Cardiac fibroblast (primary cell): Measurements from ENCODE around the gene FBLN5.

Source experiments
- DNase-seq, 2 donors: peaks; one replicate each; pipeline versions ENCODE4 v3.0.0 to v3.0.0-alpha.2; 2010; ENCODE audit warnings: low read depth in 2 of 2
- H3K4me3 ChIP-seq, 2 donors: replicated peaks in 1 of 2; 1 replicate in 1 of 2; 2 replicates in 1 of 2; pipeline ENCODE4 v1.5.1; 2011; ENCODE audit warnings: low read depth in 2 of 2, low read length in 2 of 2, mild to moderate bottlenecking in 2 of 2, moderate library complexity in 1 of 2
- TF ChIP-seq, protein P1 (sequence below): IDR thresholded peaks from one replicate; pipeline ENCODE4 v1.5.1; 2011; ENCODE audit warnings: low read depth, mild to moderate bottlenecking, low read length, inconsistent platforms

Gene FBLN5

DNA sequence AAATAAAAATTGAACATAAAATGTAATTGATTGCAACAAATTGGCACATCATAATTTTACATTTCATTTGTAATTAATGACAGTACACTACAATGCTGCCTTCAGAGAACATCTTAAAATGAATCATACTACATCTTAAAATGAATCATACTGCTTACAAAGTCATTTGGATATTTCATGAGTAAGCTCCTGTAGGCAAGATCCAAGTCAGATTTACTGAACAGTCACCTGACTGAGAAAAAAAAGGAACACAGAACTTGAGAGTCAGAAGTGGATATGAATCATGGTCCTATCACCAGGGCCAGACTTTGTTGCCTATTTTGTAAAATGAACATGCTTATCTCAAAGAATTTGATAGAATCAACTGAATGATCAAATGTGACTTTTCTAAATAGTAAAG lies 32.7 kb upstream of the FBLN5 start:
- TF ChIP-seq, protein P1, sequence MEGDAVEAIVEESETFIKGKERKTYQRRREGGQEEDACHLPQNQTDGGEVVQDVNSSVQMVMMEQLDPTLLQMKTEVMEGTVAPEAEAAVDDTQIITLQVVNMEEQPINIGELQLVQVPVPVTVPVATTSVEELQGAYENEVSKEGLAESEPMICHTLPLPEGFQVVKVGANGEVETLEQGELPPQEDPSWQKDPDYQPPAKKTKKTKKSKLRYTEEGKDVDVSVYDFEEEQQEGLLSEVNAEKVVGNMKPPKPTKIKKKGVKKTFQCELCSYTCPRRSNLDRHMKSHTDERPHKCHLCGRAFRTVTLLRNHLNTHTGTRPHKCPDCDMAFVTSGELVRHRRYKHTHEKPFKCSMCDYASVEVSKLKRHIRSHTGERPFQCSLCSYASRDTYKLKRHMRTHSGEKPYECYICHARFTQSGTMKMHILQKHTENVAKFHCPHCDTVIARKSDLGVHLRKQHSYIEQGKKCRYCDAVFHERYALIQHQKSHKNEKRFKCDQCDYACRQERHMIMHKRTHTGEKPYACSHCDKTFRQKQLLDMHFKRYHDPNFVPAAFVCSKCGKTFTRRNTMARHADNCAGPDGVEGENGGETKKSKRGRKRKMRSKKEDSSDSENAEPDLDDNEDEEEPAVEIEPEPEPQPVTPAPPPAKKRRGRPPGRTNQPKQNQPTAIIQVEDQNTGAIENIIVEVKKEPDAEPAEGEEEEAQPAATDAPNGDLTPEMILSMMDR: no peak
- peak; percentile 82 to 97 for DNase-seq
- H3K4me3 ChIP-seq: no peak overlapping the region

DNA sequence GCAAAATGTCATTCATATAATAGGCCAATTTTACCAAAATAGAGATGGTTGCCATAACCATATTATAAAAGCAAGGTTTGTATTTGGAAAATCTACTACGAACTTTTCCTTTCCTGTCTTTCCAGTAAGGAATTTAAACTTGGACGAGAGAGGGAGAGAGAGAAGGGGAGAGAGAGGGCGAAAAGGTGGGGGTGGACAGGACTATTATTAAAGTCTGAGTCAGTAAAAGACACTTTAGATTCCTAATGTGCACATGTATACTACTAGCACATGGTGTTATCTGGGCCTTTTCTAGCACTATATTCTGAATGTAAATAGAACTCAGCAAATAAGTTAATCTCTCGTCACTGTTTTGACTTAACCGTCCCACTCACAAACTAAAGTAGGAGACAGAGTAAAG lies 30.4 kb upstream of the FBLN5 start:
- TF ChIP-seq, protein P1: no peak
- no peak for DNase-seq
- no peak overlapping the region for H3K4me3 ChIP-seq

DNA sequence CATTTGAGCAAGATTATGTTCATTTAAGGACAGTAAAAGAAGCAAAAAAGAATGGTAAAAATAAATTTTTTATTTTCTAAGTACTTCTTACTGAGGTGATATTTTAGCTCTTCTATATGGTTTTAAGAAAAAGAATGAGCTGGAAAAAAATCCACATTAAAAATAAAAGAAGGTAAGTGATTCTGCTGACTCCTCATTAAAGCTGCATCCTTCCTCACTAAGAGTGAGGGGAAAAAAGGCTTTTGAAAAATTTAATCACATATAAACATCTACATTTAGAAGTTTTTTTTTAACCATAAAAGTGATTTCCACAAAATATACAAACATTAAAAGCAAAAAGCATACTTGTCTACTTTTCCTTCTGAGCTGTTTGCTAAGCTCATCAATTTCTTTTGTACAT lies 28.3 kb upstream of the FBLN5 start:
- TF ChIP-seq, protein P1: no peak
- H3K4me3 ChIP-seq: no peak overlapping the region
- DNase-seq: no peak

DNA sequence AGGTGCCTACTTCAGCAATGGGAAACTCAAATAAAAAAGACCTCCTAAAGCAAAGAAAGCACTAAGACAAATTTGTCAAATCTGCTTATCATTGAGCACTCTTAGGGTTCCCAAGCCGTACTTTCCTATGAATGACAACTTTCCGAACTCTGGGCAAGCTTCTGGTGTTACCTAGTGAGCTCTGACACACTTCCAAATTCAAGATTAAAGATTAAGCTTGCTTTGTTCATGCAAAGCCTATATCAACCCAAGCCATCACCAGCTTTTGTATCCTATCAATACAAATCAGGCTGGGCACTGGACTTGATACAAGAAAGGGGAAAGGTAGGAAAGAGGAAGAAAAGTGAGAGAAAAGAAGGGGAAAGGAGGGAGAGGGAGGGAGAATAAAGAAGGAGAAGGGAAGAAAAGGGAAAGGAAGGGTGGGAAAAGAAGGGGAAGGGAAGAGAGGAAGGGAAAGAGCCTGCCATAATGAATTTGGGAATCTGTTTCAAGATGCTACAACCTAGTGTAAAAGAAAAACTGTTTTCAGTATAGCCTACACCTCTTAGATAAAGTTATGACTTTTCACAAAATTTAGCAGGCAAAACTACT lies 23.8 kb upstream of the FBLN5 start:
- no peak for DNase-seq
- H3K4me3 ChIP-seq: no peak overlapping the region
- TF ChIP-seq, protein P1: no peak

DNA sequence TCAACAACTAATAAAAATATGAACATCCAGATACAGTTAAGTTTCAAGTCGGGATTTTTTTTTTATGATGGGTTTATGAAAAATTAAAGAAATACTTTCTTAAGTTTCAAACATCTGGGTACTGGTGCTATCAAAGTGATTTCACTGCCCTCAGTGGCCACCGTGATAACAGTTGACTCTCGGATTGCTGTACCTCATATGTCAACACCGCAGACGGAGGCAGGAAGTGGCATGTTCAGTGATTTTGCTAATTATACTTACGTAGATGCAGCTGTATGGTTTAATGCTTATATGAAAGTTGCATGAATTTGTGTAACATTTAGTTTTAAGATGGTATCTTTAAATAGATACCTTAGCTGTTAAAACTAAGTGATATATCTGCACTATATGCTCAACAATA lies 20.8 kb upstream of the FBLN5 start:
- DNase-seq: no peak
- no peak overlapping the region for H3K4me3 ChIP-seq
- TF ChIP-seq, protein P1: no peak

DNA sequence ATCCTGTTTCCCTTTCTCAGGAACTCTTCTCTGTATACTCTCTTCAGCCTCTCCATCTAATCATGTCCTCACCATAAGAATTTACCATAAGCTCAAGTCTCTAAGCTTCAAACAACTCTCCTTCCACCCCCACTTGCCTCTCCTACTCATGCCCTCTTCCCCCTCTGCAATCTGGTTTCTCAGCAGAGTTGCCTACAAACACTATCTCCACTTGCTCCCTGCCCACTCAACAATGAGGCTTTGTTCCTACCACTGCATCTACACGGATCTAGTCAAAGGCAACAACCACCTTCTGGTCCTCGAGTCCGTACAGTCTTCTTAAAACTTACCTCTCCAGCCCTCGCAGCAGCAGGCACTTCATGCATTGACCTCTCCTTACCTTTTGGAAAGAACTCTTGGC lies 17.2 kb upstream of the FBLN5 start:
- no peak overlapping the region for H3K4me3 ChIP-seq
- TF ChIP-seq, protein P1: no peak
- DNase-seq: no peak

DNA sequence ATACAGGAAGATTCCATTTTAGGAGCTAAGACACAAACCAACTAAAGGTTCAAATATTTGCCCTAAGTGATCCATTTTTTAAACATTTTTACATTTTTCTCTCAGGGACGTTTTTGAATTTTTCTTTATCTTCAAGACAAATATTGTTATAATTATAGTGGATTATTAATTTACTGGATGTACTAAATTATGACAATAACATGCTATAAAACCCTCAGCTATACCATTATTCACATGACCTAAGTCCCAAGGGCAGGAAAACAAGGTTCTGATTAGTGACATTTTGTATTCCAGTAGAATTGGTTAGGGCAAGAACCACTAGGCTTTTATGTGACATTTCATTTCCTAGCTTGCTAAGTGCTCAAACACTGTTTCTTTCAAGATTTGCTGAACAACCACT lies 16.5 kb upstream of the FBLN5 start:
- DNase-seq: no peak
- no peak overlapping the region for H3K4me3 ChIP-seq
- TF ChIP-seq, protein P1: no peak
